Hippocampal formation (tissue), 2 donors: Measurements from ENCODE around the gene KRTAP5-3.
"Not testable (repeated sequence)": the region's sequence is repeated elsewhere in the genome, so short reads cannot be mapped to it uniquely, and the experiment has no call there.

Source experiments
- DNase-seq, 2 donors: peaks; one replicate each; lab custom pipeline; 2025; lab: John Stamatoyannopoulos, UW

KRTAP5-3 gene

GRCh38 chr11:1619449-1619848 lies 11.2 kb upstream of the KRTAP5-3 start:
- DNase-seq = no peak

DNA sequence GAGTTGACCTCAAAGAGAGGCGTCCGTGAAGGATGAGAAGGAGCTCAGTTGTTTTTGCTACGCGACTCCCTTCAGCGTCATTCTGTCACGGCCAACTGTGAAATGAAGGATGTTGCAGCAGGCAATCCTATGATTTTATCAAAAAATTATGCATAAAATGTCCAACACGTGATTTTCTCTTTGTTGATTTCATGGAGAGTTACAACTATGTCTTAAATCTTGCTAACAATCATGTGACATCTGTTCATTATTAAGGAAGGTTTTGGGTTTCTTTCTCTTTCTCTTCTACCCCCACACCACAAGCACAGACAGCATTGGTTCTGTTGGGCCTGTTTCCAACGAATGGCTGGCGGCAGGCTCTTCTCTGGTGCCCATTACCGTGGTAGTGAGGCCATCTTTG lies 10.0 kb upstream of the KRTAP5-3 start:
- DNase-seq = no peak

- not testable (repeated sequence) for DNase-seq
These were observed 362 bp downstream of the KRTAP5-3 start for GRCh38 chr11:1607901-1608300.

DNA sequence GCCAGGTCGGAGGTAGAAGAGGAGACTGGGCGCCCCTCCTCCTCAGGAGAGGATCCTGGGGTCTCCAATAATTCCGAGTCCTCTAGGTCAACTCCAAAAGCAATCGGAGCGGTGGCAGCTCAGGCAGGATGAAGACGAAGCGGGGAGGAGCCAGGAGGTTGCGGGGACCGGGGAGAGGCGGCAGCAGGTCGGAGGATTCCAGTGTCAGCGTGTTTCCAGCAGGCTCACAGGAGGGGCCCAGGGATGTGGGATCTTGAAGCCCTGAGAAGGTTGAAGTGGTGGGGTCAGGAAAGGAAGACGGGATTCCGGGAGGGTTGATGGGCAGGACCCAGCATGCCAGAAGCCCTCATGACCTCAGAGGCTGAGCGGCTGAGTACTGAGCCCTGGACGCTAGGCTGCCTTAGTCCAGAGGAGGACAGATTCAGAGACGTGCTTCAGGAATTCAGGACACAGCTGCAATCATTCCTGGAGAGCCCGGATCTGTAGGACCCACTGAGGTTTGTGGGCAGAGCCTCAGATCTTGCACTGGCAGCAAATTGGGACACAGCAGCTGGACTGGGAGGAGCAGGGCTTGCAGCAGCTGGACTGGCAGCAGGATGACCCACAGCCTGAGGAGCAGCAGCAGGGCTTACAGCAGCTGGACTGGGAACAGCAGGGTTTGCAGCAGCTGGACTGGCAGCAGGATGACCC lies 962 bp downstream of the KRTAP5-3 start:
- not testable (repeated sequence) for DNase-seq

GRCh38 chr11:1605923-1606322 lies 2.3 kb downstream of the KRTAP5-3 start:
- DNase-seq = not testable (repeated sequence)

DNA sequence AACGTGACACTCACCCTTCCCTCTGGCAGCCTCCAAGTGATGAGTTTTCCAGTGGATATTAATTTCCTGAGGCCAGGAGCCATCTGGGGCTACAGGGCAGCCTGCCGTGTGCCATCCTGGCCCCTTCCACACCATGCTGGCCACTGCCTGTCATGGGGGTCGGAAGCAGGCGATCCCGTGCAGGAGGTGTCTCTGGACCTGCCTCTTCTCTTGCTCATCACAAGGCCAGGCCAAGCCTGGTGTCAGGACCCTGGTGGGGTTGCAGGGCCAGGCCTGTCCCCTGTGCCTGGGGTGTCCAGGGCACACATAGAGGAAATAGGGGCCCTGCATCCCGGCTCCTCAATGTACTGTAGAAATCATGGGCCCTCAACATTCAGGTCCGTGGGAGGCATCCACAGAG lies 3.6 kb downstream of the KRTAP5-3 start:
- no peak for DNase-seq

GRCh38 chr11:1604181-1604580 lies 4.1 kb downstream of the KRTAP5-3 start:
- DNase-seq = no peak

DNA sequence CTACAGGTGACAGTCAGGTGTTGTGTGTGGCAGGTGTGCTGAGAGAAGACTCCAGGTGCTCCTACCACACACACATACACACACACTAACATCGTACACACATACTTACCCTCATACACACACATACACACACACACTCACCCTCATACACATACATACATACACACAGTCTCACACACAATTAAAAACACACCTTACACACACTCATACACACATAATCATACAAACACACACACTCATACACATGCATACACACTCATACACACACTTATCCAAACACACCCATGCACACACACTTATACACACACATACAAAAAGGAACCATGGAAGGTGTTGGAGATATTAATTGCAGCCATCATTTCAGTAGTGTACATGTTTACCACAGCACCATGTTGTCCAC lies 4.6 kb downstream of the KRTAP5-3 start:
- DNase-seq = no peak

GRCh38 chr11:1601663-1602062 lies 6.6 kb downstream of the KRTAP5-3 start:
- not testable (repeated sequence) for DNase-seq

DNA sequence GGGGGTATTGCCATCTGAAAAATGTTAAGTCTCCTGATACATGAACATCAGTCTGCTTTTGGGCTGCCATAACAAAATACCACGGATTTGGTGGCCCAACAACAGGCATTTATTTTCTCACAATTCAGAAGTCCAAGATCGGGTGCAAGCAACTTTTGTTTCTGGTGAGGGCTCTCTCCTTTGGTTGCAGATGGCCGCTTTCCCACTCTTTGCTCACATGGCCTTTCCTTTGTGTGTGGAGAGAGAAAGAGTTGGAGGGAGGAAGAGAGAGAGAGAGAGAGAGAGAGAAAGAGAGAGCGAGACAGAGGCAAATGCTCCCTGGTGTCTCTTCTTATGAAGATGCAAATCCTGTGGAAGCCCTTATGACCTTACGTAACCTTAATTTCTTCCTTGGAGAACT lies 7.6 kb downstream of the KRTAP5-3 start:
- no peak for DNase-seq

DNA sequence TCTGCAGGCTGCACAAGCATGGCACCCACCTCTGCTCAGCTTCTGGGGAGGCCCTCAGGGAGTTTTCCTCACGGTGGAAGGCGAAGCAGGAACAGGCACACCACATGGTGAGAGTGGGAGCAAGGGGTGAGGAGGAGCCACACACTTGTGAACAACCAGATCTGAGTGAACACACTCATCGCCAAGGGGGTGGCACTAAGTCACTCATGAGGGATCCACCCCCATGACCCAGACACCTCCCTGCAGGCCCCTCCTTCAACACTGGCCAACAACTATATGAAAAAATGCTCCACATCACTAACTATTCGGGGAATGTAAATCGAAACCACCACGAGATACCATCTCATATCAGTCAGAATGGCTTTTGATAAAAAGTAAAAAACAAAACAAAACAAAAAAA lies 9.4 kb downstream of the KRTAP5-3 start:
- DNase-seq = no peak

GRCh38 chr11:1598406-1598805 lies 9.9 kb downstream of the KRTAP5-3 start:
- not testable (repeated sequence) for DNase-seq

DNA sequence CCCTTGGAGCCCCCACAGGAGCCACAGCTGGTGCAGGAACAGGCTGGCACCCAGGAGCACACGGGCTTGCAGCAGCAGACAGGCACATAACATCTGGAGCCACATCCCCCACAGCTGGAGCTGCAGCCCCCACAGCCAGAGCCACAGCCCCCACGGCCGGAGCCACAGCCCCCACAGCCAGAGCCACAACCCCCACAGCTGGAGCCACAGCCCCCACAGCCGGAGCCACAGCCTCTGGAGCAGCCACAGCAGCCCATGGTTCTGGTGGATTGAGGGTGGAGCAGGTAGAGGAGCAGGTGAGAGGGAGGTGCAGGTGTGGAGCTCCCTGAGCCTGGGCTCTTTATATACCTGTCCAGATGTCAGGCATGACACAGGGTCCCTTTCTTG lies 10.3 kb downstream of the KRTAP5-3 start, which contains the start of gene KRTAP5-2:
TSS of gene KRTAP5-2 (minus strand) at position 301 of the 387 bp plus-strand sequence. CDS start at position 257, 44 bp downstream.
- DNase-seq = no peak

GRCh38 chr11:1597331-1597993 lies 10.8 kb downstream of the KRTAP5-3 start:
- DNase-seq = no peak

DNA sequence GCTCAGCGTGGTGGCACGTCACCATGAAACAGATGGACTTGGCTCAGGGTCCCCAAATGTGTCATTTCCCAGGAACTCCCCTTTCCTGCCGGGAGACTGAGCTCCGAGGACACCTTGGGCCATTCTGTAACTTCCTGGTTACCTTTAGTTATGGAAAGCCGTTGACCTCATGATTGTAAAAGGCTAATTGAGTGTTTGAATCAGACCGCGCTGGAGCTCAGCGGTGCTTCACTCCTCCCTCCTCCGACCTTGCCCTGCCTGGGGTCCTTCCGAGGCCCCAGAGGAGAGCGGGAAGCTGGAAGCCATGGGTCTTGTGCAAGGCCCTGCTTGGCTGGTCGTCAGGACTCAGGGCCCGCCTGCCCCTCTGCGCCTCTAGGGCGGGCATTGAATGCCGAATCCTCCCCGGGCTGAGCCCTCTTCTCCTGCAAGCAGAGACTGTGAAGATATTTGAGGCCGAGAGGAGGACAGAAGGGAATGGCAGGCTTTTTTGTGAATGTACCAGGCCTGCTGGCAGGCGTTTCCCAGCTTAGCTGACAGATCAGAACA lies 11.6 kb downstream of the KRTAP5-3 start:
- not testable (repeated sequence) for DNase-seq

DNA sequence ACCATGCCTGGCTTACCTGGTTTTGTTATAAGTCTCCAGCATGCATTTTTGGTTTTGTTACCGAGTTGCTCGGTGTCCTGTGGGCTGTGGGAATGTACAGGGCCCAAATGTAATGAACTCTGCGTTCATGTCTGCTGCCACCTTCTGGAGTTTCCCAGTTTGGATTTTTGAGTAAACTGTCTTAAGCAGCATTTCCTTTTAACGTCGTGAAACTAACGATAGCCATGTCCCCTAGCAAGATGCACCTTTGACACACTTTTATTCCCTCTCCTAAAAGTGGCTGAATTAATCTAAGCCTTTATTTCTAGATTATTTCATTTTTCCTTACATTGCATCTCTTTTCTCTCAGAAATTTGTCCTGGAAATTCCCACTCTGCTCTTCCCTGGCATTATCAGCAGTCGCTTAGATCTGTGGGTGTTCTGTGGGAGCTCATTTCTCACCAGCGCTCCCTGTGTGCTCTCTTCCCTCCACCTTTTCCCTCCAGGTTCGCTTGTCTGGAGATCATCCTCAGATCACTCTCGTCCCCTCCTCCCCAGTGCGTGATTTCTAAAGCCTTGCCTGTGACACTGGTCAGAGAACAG lies 12.2 kb downstream of the KRTAP5-3 start:
- not testable (repeated sequence) for DNase-seq

GRCh38 chr11:1592628-1593027 lies 15.6 kb downstream of the KRTAP5-3 start:
- DNase-seq = no peak

GRCh38 chr11:1589996-1590395 lies 18.3 kb downstream of the KRTAP5-3 start:
- DNase-seq = no peak

DNA sequence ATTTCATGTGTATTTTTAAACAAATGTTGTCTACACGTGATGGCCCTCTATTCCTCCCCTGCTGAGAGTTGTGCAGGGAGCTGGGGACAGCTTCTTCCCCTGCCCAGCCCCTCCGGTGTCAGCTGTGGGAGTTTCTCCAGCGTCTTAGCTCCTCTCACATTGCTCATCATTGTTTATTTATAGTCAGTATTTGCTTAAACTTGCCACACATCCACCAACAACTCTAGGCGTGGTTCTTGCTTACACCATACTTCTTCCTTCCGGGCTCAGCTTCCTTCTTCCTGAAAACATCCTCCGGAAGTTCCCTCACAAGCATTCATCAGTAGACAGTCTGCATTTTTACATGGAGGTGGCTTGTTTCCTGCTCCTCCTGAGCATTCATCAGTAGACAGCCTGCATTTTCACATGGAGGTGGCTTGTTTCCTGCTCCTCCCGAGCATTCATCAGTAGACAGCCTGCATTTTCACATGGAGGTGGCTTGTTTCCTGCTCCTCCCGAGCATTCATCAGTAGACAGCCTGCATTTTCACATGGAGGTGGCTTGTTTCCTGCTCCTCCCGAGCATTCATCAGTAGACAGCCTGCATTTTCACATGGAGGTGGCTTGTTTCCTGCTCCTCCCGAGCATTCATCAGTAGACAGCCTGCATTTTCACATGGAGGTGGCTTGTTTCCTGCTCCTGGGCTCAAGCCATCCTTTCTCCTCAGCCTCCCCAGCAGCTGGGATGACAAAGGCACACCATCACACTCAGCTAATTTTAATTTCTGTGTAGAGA lies 18.9 kb downstream of the KRTAP5-3 start:
- DNase-seq = not testable (repeated sequence)

DNA sequence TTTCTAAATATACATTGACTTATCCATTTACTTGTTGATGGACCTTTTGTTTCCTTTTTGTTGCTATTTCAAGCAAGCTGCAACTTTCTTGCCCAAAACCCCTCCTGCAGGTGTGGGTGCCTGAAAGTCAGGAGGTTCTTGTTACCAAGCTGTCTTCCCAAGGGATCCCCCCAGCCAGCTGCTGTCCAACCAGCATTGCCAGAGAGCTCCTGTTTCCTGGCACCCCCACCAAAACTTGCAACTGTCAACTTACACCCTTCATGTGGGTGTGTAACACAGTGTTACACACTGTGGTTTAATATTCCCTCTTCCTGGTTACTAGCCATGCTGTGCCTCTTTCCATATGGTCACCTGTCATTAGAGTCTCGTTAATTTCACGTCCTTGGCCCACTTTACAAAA lies 21.6 kb downstream of the KRTAP5-3 start:
- no peak for DNase-seq

- DNase-seq = not testable (repeated sequence)
These were observed 23.4 kb downstream of the KRTAP5-3 start, which contains the start of gene KRTAP5-1 for GRCh38 chr11:1584661-1585370. KRTAP5-1 (minus strand) TSS chr11:1585283; CDS start chr11:1585249, 34 bp downstream.
